Activated T-cell treated with anti-CD3 and anti-CD28 coated beads, Interleukin-2, amount 50 U/mL, for 24 hours (primary cell): ENCODE data around the gene KLF7.

Experiments used
- DNase-seq: peaks from one replicate; pipeline ENCODE4 v3.0.0-alpha.2; 2020
- H3K27ac Mint-ChIP-seq: 2 replicates; pipeline ENCODE4 v1.8.0; 2020; ENCODE audit warnings: mild to moderate bottlenecking, mixed read lengths
- H3K27me3 Mint-ChIP-seq: 2 replicates; pipeline ENCODE4 v1.8.0; 2020; ENCODE audit warnings: mixed read lengths
- H3K36me3 Mint-ChIP-seq: 2 replicates; pipeline ENCODE4 v1.8.0; 2020; ENCODE audit warnings: low read depth, mixed read lengths
- H3K4me1 Mint-ChIP-seq: 2 replicates; pipeline ENCODE4 v1.8.0; 2020; ENCODE audit warnings: low read depth, mixed read lengths
- H3K4me3 Mint-ChIP-seq: 2 replicates; pipeline ENCODE4 v1.8.0; 2020; ENCODE audit warnings: mild to moderate bottlenecking, moderate library complexity, mixed read lengths
- H3K9me3 Mint-ChIP-seq: 2 replicates; pipeline ENCODE4 v1.8.0; 2020; ENCODE audit warnings: mixed read lengths

Gene KLF7

GRCh38 chr2:207133458-207133819 lies 32.3 kb downstream of the KLF7 start:
- Mint-ChIP-seq H3K36me3 (no peaks in the 10 kb centered on the region), H3K4me1 (peaks cover 79% of the 10 kb centered on the region), H3K27ac (no peak overlapping the region), H3K27me3 (no peaks in the 10 kb centered on the region), H3K4me3 (no peak overlapping the region), H3K9me3 (no peaks in the 10 kb centered on the region)
- no peak for DNase-seq

DNA sequence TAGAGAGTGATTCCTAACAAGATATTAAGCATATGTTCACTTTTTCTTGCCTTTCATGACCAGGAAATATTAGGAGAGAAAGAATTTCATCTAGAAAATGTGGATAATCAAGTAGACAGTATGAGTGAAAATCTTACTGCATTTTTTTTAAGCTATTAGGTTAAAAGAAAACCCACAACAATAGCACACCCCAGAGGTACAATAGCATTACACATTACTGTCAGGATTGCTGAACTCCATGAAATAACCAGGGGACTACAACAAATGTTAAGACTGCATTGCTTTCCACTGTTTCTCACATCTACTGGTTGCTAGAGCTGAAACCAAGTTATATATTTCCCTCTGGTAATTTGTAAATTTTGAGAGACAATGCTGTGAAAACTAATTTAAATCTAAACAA lies 33.7 kb downstream of the KLF7 start:
- Mint-ChIP-seq H3K27ac (no peak overlapping the region), H3K36me3 (peaks cover 2% of the 10 kb centered on the region), H3K4me1 (peaks cover 76% of the 10 kb centered on the region), H3K4me3 (no peak overlapping the region), H3K9me3 (no peaks in the 10 kb centered on the region), H3K27me3 (no peaks in the 10 kb centered on the region)
- DNase-seq: no peak

DNA sequence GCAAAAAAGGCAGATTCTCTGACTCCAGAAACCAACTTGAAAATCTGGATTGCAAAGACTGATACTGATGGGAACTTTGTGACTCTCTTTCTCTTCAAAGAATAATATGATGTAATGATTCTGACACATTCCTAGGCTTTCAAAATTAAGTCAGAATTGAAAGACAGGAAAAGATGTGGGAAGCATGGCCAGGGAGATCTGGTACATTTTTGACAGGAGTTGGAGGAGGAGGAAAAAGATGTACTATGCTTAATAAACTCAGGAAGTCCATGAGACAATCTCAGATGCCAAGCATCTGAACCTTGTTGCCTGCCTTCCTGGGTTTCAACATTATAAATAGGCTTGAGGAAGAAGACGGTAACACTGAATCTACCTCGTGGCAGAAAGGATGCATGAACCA lies 34.2 kb downstream of the KLF7 start:
- H3K27ac Mint-ChIP-seq: peak overlapping the region; percentile 5
- H3K4me3 Mint-ChIP-seq: no peak overlapping the region
- no peaks in the 10 kb centered on the region for H3K27me3 Mint-ChIP-seq
- H3K36me3 Mint-ChIP-seq: peaks cover 3% of the 10 kb centered on the region
- peaks cover 77% of the 10 kb centered on the region for H3K4me1 Mint-ChIP-seq
- H3K9me3 Mint-ChIP-seq: no peaks in the 10 kb centered on the region
- DNase-seq: no peak

GRCh38 chr2:207130958-207131521 lies 34.7 kb downstream of the KLF7 start:
- Mint-ChIP-seq H3K4me3 (no peak overlapping the region), H3K4me1 (peaks cover 77% of the 10 kb centered on the region), H3K36me3 (peaks cover 3% of the 10 kb centered on the region), H3K27ac (peak overlapping the region; percentile 8), H3K9me3 (no peaks in the 10 kb centered on the region), H3K27me3 (no peaks in the 10 kb centered on the region)
- DNase-seq: no peak

GRCh38 chr2:207129821-207130220 lies 35.9 kb downstream of the KLF7 start:
- peaks cover 76% of the 10 kb centered on the region for H3K4me1 Mint-ChIP-seq
- H3K36me3 Mint-ChIP-seq: peaks cover 3% of the 10 kb centered on the region
- no peaks in the 10 kb centered on the region for H3K27me3 Mint-ChIP-seq
- no peak for DNase-seq
- H3K4me3 Mint-ChIP-seq: no peak overlapping the region
- H3K27ac Mint-ChIP-seq: no peak overlapping the region
- H3K9me3 Mint-ChIP-seq: no peaks in the 10 kb centered on the region

GRCh38 chr2:207128867-207129266 lies 36.9 kb downstream of the KLF7 start:
- no peak for DNase-seq
- Mint-ChIP-seq H3K4me3 (no peak overlapping the region), H3K4me1 (peaks cover 77% of the 10 kb centered on the region), H3K9me3 (no peaks in the 10 kb centered on the region), H3K27me3 (no peaks in the 10 kb centered on the region), H3K36me3 (peaks cover 7% of the 10 kb centered on the region), H3K27ac (no peak overlapping the region)

DNA sequence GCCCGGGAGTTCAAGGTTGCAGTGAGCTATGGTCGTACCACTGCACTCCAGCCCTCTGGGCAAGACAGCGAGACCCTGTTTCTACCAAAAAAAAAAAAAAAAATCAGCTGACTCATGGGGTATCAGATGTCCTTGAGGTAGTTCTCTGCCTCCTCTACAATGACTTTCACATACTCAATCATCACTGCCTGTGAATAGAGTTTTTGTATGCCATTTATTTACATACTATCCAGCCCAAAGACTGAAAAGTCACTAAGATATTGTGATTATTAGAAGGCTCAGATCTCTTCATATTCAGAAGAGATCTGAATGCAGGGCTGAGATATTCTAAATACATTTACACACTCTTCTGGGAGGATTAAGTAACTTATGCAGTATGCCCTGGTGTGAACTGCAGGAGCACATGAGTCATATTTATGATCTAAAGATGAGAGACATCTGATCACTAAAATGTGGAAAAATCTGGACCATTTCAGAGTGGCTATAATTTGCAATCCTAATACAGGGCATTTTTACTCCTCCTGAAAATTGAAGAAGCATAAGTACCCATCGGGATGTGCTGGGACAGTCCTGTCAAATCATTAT lies 38.9 kb downstream of the KLF7 start:
- peak overlapping the region; percentile 6 for H3K27ac Mint-ChIP-seq

GRCh38 chr2:207123776-207124391 lies 41.9 kb downstream of the KLF7 start:
- Mint-ChIP-seq H3K4me1 (peaks cover 67% of the 10 kb centered on the region), H3K27ac (peak overlapping the region; percentile 91), H3K4me3 (no peak overlapping the region), H3K36me3 (peaks cover 30% of the 10 kb centered on the region), H3K9me3 (no peaks in the 10 kb centered on the region), H3K27me3 (no peaks in the 10 kb centered on the region)
- no peak for DNase-seq

More for the DNA sequence above, 38.9 kb downstream of the KLF7 start:
- peaks cover 22% of the 10 kb centered on the region for H3K36me3 Mint-ChIP-seq
- peaks cover 80% of the 10 kb centered on the region for H3K4me1 Mint-ChIP-seq
- no peak overlapping the region for H3K4me3 Mint-ChIP-seq
- no peaks in the 10 kb centered on the region for H3K9me3 Mint-ChIP-seq
- no peak for DNase-seq
- H3K27me3 Mint-ChIP-seq: no peaks in the 10 kb centered on the region

DNA sequence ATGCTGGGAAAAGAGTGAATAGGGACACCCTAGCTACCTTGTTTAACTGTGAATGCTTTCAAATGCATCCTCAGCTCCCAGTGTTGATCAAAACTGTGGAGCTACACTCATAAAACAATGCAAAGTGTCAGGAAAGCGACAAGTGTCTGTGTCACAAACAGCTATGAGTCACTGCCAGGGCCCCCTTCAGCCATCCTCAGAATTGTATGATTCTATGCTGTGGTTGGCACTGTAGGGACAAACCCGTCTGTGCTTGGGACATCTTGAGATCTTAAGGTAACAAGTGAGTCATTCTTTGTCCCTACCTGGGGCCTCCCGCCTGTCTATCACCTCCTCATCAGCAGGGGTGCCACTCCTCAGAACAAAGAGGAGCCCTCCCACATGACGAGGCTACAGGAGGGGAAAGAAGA lies 42.4 kb downstream of the KLF7 start:
- peak overlapping the region; percentile 91 for H3K27ac Mint-ChIP-seq
- H3K27me3 Mint-ChIP-seq: no peaks in the 10 kb centered on the region
- H3K4me3 Mint-ChIP-seq: peak overlapping the region; percentile 37
- no peaks in the 10 kb centered on the region for H3K9me3 Mint-ChIP-seq
- peaks cover 63% of the 10 kb centered on the region for H3K4me1 Mint-ChIP-seq
- peaks cover 30% of the 10 kb centered on the region for H3K36me3 Mint-ChIP-seq
- peak; percentile 67 for DNase-seq

GRCh38 chr2:207122651-207123334 lies 43.0 kb downstream of the KLF7 start:
- H3K27me3 Mint-ChIP-seq: no peaks in the 10 kb centered on the region
- H3K27ac Mint-ChIP-seq: peak overlapping the region; percentile 91
- peaks cover 61% of the 10 kb centered on the region for H3K4me1 Mint-ChIP-seq
- H3K4me3 Mint-ChIP-seq: peak overlapping the region; percentile 37
- H3K9me3 Mint-ChIP-seq: no peaks in the 10 kb centered on the region
- no peak for DNase-seq
- peaks cover 33% of the 10 kb centered on the region for H3K36me3 Mint-ChIP-seq

DNA sequence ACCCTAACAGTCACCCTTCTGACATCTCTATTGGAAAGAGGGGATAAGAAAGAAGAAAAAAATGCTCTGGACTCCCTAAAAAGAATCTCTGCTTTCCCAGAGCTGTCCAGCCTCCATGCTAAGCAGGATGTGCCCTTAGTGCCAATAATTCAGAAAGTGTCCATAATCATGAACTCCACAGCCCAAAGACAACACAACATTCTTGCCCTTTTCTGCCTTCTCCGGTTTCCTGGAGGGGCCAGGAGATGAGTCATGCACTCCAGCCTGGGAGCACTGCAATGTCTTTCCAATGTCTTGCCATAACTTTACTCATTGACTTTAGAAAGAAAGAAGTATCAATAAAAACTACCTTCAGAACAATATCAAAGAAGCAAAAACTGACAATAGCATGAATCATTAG lies 44.0 kb downstream of the KLF7 start:
- H3K4me1 Mint-ChIP-seq: peaks cover 55% of the 10 kb centered on the region
- H3K36me3 Mint-ChIP-seq: peaks cover 32% of the 10 kb centered on the region
- H3K27ac Mint-ChIP-seq: peak overlapping the region; percentile 5
- no peaks in the 10 kb centered on the region for H3K27me3 Mint-ChIP-seq
- no peak for DNase-seq
- H3K4me3 Mint-ChIP-seq: no peak overlapping the region
- no peaks in the 10 kb centered on the region for H3K9me3 Mint-ChIP-seq

GRCh38 chr2:207119048-207119447 lies 46.7 kb downstream of the KLF7 start:
- H3K36me3 Mint-ChIP-seq: peaks cover 30% of the 10 kb centered on the region
- H3K27ac Mint-ChIP-seq: no peak overlapping the region
- DNase-seq: no peak
- H3K4me1 Mint-ChIP-seq: peaks cover 33% of the 10 kb centered on the region
- no peak overlapping the region for H3K4me3 Mint-ChIP-seq
- H3K27me3 Mint-ChIP-seq: no peaks in the 10 kb centered on the region
- H3K9me3 Mint-ChIP-seq: no peaks in the 10 kb centered on the region

- no peaks in the 10 kb centered on the region for H3K9me3 Mint-ChIP-seq
- H3K27ac Mint-ChIP-seq: no peak overlapping the region
- H3K4me3 Mint-ChIP-seq: no peak overlapping the region
- peaks cover 24% of the 10 kb centered on the region for H3K4me1 Mint-ChIP-seq
- DNase-seq: no peak
- peaks cover 24% of the 10 kb centered on the region for H3K36me3 Mint-ChIP-seq
- no peaks in the 10 kb centered on the region for H3K27me3 Mint-ChIP-seq
Measured at GRCh38 chr2:207117668-207118067, 48.1 kb downstream of the KLF7 start.

DNA sequence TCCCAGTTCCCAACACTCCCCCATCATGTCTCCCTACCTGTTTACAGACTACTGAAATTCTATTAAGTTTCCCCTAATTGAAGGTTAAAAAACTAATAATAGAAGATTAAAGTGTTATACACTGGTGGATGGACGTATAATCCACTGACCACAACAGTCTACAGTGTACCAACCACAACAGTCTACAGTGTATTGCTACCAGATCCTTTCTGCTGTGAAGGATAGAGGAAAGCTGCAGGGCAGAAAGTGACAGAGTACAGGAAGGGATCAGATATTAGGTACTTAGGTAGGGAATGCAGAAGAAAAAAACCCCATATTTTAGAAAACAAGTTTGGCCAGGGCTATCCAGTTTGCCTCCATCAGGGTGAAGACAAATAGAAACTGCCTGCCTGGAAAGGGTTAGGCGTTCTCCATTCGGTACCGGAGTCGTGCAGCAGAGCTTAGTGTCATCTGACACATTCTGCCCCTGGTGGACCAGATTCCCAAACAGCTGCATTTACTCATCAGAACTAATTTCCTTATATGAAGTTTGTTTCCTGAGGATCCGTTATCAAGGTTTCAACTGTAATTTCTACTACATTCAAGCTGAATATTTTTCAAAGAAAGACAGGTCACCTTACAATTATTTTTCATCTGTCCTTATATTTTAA lies 49.9 kb downstream of the KLF7 start:
- H3K27ac Mint-ChIP-seq: no peak overlapping the region
- H3K9me3 Mint-ChIP-seq: no peaks in the 10 kb centered on the region
- H3K36me3 Mint-ChIP-seq: peaks cover 12% of the 10 kb centered on the region
- no peak for DNase-seq
- peaks cover 20% of the 10 kb centered on the region for H3K4me1 Mint-ChIP-seq
- no peaks in the 10 kb centered on the region for H3K27me3 Mint-ChIP-seq
- no peak overlapping the region for H3K4me3 Mint-ChIP-seq
